Hypothalamus (tissue), 51 donors: ENCODE measurements around the gene CCDC141.
"Not testable (repeated sequence)": the region's sequence is repeated elsewhere in the genome, so short reads cannot be mapped to it uniquely, and the experiment has no call there.

Source experiments
- DNase-seq, 51 donors: peaks; one replicate each; lab custom pipeline; 2025; lab: John Stamatoyannopoulos, UW

Gene CCDC141, protein sequence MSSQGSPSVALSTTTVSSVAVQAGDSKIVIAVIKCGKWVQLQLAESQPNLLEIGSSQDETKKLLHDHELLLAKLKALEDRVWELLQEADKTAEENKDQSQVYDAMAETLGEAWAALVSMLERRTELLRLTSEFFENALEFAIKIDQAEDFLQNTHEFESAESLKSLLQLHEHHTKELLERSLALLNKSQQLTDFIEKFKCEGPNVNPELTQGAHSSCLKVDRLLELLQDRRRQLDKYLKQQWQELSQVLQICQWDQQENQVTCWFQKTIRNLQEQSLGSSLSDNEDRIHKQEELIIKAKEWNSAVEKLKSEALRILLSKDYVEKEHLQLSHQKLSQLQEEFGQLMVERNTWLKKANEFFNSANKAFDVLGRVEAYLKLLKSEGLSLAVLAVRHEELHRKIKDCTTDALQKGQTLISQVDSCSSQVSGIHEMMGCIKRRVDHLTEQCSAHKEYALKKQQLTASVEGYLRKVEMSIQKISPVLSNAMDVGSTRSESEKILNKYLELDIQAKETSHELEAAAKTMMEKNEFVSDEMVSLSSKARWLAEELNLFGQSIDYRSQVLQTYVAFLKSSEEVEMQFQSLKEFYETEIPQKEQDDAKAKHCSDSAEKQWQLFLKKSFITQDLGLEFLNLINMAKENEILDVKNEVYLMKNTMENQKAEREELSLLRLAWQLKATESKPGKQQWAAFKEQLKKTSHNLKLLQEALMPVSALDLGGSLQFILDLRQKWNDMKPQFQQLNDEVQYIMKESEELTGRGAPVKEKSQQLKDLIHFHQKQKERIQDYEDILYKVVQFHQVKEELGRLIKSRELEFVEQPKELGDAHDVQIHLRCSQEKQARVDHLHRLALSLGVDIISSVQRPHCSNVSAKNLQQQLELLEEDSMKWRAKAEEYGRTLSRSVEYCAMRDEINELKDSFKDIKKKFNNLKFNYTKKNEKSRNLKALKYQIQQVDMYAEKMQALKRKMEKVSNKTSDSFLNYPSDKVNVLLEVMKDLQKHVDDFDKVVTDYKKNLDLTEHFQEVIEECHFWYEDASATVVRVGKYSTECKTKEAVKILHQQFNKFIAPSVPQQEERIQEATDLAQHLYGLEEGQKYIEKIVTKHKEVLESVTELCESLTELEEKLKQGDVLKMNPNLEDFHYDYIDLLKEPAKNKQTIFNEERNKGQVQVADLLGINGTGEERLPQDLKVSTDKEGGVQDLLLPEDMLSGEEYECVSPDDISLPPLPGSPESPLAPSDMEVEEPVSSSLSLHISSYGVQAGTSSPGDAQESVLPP (N-terminal part only)

DNA sequence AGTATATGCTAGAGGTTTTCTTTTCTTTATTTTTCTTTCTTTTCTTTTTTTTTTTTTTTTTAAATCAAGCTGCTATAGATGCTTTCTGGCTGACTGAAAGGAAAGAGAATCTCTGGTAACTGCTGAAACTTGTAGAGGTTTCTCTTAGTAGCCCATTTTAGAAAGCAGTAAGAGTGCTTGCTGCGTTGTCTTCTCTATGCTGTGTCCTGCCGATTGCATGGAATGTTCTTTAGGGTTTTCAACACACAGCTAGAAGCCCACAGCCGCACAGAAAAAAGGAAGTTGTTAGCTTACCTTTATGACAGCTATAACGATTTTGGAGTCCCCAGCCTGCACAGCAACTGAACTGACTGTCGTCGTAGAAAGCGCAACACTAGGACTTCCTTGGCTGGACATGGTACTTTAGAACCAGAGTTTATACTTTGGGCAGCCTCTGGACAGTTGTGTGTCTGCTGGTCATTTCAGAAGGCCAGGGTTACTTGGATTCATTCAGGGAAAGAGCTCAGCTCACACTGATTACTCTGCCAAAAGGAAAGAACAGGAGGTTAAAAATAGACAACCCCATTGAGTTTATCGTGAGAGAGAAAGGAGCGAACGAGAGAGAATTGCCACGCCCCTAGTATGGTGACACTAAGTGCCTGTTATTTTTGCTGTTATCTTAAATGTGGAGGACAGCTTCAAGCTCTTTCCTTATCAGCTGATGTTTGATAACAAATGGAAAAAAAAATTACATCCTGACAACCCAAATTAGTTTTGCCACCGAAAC, at the start of gene CCDC141:
Gene CCDC141 (minus strand): TSS at position 592 of the 766 bp plus-strand sequence. CDS start 196 bp downstream, at position 396.
- no peak for DNase-seq

DNA sequence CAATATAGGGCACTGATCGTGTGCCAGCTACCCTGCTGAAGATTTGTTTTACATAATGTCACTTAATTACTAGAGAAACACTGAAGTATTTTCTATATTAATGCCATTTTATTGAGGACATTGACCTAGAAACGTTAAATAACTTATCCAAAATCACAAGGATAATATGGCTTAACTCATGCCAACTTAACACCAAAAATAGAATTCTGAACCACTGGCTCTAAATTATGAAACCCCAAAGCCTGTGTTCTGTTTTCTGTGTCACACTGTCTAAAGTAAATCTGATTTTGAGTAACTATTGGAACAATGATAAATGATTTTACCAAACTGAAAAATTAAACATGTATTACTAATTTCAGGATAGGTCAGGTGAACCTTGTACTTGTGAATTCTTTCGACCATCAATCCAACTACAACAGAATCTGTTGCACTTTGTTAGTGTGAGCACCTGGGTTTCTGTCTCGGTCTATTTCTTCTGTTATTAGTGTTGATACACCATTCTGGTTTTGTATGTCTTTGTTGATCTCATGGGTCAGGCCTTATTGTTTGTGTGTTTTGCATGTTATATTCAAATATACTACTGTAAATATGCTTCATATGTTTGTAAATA, 48.2 kb upstream of the CCDC141 start:
- no peak for DNase-seq

DNA sequence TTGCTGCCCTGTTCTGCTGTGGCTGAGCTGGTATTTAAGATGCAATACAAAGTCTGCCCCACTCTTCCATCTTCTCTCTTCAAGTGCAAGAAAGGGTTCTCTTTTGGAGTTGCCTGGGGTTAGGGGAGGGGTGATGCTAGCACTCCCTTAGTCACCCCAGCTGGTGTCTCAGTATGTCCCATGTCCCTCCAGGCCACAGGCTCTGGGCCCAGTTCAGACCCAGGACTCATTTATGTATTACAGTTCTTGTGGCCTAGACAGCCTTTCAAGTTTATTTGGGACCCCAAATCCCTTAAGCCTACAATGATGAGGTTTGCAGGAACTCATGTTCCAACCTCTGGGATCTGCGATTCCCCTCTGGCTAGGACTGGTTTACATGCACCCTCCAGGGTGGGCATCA, 47.2 kb upstream of the CCDC141 start:
- no peak for DNase-seq

DNA sequence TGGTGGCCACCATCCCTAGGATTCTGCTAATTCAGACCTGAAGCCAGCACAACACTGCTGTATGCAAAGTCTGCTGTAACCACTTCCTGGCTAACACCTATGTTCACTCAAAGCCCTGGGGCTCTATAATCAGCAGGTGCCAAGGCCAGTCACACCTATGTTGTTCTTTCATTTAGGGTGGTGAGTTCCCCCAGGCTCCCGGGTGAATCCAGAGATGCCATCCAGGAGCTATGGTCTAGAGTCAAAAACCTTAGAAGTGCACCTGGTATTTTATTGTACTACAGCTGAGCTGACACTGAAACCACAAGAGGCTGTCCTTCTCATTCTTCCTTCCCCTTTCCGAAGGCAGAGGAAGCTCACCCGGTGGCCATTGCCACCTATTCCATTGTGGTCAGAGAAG, 46.2 kb upstream of the CCDC141 start:
- DNase-seq = no peak

DNA sequence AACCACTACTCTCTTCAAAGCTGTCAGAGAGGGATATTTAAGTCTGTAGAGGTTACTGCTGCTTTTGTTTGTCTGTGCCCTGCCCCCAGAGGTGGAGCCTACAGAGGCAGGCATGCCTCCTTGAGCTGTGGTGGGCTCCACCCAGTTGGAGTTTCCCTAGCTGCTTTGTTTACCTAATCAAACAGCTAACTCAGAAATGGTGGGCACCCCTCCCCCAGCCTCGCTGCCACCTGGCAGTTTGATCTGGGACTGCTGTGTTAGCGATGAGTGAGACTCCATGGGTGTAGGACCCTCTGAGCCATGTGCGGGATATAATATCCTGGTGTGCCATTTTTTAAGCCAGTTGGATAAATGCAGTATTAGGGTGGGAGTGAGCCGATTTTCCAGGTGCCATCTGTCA, 43.0 kb upstream of the CCDC141 start:
- not testable (repeated sequence) for DNase-seq

DNA sequence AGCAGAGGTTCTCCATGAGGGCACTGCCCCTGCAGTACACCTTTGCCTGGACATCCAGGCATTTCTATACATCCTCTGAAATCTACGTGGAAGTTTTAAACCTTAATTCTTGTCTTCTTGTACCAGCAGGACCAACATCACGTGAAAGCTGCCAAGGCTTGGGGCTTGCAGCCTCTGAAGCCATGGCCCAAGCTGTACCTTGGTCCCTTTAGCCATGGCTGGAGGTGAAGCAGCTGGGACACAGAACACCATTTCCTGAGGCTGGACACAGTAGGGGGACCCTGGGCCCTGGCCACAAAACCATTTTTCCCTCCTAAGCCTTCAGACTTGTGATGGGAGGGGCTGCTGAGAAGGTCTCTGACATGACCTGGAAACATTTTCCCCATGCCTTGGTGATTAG, 32.8 kb upstream of the CCDC141 start:
- DNase-seq = no peak

DNA sequence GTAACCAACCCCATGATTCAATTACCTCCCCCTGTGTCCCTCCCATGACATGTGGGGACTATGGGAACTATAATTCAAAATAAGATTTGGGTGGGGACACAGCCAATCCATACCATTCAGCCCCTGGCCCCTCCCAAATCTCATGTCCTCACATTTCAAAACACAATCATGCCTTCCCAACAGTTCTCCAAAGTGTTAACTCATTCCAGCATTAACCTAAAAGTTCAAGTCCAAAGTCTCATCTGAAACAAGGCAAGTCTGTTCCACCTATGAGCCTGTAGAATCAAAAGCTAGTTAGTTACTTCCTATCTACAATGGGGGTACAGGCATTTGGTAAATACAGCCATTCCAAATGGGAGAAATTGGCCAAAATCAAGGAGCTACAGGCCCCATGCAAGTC, 32.0 kb upstream of the CCDC141 start:
- DNase-seq = no peak

DNA sequence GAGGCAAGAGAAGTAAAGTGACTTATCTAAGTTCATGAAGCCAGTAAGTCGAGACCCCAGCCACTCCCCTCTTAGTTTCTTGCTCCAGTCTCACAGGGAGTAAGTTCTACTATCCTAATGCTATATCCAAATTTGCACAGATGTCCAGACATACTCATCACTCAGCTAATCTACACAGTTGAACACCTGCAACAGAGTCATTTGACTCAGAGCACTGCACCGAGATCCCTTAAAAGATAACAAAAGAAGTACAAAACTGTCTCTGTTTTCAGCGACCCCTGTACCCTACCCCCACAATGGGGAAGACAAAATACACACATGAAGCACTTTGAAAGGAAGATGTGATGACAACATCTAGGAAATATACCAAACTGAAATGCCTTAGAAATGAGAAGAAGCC, 22.6 kb upstream of the CCDC141 start:
- DNase-seq = no peak

DNA sequence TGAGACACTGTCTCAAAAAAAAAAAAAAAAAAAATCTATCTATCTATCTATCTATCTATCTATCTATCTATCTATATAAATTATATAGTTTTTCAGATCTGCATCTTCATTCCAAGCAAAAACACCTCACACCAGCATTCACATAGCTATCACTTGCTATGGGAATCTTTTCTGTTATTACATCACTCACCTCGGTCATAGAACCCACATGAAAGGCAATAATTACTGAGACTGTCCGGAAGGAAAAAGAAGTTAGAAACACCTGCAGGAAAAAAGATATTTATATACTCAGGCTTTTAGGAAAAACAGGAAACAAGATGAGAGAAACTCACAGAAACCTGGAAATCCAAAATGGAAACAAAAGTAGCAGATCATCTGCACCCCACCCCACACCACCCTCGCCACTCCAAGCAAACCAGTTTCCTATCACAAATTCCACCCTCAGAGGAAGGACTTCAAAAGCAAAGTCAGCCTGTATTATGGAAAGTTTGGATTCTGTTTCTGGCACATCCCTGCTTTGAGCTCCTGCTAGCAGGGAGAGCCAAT, 21.9 kb upstream of the CCDC141 start:
- no peak for DNase-seq

DNA sequence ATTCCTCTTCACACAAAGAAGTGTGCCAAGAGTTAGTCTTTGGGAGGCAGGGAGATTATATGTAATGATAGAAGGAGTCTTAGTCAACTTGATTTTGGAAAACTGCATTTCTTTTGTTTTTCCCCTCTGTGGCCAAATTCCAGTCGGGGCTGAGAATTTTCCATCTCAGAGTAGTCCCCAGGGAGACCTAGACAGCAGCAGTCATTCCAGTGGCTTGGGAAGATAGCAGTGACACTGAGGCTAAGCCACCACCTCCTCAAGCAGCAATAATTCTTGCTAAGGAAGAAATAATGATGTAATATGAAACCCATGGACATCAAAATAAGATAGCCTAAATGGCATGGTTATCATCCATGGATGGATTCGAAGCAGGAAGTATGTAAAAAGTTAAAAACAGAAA, 21.0 kb upstream of the CCDC141 start:
- no peak for DNase-seq

DNA sequence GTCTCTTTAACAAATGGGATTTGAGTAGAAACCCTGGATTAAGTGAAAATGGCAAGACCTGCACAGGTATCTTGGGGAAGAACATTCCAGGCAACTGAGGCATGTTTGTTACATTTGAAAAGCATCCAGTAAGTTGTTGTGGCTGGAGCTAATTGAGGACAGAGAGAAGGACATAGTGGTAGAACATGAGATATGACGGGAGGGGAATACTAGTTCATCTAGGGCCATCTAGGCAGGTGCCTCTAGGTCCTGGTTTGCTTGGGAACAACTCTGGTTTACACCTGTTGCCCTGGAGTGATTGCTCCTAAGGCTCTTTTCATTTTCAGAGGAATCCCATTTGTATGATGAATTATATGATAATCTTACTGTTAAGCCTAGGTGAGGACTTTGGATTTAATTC, 19.7 kb upstream of the CCDC141 start:
- DNase-seq = no peak

DNA sequence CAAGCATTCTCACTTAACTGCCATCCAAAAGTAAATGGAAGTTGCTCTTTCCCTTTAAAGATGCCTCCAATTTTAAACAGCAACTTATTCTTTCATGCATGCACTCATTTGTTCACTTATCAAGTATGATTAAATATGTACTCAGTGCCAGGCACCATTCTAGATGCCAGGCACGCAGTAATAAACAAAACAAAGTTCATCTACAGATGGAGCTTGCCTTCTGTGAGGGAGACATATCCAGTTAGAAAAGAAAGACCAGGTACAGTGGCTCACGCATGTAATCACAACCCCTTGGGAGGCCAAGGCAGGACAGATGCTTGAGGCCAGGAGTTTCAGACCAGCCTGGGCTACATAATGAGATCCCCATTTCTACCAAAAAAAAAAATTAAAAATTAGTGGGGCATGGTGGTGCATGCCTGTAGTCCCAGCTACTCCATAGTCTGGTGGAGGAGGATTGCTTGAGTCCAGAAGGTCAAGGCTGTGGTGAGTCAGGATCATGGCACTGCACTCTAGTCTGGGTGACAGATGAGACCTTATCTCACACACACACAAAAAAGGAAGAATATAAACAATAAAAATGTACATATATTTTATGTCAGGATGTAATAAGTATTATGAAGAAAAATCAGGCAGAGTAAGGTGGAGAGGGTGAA, 19.2 kb upstream of the CCDC141 start:
- DNase-seq = no peak

DNA sequence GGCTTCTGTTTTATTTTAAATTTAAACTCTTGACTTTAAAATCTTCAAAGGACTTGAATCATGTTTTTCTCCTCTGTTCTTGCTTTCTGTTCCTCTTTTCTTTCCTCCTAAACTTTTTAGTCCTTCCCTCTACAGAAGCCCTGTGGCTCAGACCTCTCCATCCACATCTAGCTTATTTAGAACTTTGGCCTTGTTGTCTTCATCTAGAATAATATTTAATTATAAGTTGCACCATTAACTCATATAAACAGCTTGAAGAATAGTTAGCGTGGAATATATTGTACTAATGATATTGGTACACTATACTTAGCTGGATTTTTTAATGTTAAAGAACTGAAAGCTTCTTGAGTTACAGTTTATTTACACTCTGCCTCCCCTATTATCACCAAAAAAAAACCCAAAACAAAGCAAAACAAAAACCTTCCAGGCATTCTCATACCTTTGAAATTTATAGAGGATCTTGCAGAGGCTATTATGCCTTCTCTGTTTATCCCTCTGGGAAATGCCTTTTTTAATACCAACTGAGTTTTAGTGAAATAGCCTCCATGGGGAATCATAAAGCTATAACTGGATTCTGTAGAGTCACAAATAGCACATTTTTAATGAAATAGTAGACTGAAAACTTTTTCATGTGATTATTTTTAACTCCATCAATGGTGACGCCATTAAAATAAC, 9.2 kb upstream of the CCDC141 start:
- DNase-seq = no peak

DNA sequence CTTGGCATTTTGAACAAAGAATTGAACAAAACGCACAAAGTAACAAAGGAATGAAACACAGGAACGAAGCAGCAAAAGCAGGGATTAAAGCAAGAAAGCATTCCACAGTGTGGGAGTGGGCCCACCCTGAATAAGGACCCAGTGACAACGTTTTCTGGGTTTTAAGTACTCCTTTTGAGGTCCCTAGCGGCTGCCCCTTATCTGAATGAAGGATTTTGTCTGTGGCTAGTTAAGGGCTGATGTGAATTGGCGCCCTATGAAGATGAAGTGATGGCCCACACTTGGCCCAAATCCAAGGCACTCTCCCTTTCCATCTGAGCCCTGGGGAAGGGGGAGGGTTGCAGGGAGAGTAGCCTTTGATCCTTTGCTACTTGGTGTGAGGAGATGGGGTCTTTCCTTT, 7.8 kb upstream of the CCDC141 start:
- DNase-seq = no peak

DNA sequence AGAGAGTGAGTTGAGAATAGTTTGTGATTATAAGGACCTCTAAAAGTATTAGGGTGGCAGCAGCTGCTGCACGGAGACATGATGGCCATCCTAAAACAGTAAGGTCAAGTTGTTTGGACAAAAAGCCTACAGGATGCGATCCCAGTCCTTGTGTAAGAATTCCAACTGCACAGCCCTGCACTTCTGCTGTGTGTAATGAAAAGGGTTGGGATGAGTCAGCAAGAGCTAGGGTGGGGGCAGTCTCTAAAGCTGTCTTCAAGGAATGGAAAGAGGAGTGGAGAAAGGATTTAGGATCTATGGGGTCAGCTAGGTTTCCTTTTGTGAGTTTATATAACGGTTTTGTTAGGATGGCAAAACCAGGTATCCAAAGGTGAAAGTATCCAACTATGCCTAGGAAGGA, 3.6 kb upstream of the CCDC141 start:
- DNase-seq = not testable (repeated sequence)

DNA sequence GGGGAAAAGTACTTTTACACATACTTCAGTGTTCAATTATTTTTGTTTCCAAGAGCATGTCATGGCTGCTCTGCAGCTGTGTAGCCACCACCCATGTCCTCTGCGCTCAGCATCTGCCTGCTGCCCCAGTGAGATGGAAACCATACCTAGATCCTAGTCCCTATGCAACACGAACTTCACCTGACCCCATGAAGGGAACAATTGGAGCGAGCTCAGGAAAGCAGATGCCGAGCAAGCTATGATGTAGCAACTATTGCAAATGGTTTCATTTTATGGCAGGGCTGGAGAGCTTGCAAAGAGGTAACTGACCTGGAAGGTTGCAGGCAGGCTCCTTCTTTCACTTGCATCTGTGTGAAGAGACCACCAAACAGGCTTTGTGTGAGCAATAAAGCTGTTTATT, 1.3 kb upstream of the CCDC141 start:
- DNase-seq = no peak

DNA sequence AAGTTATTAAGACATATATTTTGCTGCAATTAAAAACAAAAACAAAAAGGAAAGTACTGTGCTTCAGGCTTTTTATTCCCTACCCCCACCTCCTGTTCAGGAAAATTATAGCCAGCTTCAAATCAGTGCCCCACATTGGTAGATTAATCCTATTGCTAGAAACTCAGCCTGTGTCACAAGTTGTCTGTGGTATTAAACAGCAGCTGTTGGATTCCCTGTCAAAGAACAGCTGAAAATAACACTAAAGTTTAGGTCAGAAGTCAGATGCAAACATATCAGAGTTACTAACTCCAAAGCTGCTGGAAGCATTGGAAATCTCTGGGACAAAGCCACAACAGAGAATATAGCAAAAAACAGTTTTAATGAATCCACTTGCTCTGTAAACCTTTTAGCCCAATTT, 818 bp upstream of the CCDC141 start:
- no peak for DNase-seq

DNA sequence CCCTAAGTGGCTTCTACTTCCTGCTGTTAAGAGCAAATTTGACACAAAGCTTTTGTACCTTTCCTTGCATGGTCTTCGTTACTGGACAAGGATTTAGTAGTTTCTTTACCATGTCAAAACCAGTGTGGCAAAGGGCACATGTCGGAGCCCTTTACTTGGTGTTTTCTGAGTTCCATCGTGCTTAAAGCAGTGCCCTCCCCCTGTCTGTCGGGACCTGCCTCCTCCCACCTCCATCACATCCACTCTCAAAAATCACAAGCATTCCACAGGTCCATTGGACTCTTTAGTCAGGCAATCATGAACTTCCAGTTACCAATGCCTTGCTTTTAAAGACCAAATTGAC, 763 bp downstream of the CCDC141 start:
- no peak for DNase-seq

DNA sequence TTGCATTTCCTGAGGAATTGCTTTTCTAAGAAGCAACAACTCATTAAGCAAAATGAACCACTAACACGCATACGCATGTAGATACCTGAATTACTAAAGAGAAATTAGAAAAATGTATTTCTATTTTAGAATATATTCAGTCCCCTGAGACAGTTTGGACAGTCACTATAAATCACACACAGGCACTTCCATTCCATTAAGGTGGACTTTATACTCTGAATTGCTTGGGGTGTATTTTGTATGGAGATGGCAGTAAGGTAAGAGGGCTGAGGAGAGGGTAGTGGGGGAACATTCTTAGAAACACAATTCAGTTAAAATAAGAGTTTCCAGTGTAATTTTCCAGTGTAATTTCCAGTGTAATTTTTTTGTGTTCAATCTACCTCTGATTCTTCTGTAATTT, 1.8 kb downstream of the CCDC141 start:
- DNase-seq = no peak
